Hepatocyte (in vitro differentiated cells): Measurements from ENCODE around the gene LMX1A. TPM values are rescaled to one million over a fixed set of nuclear protein-coding genes. Genes with fewer than 3 reads are reported as not detected.
A peak's percentile ranks its signal among the peaks of the same experiment; 100 is the strongest.

ENCODE experiments used
- DNase-seq: peaks from one replicate; pipeline ENCODE4 v3.0.0-alpha.2; 2016; ENCODE audit warnings: low spot score
- H2AFZ ChIP-seq: fragments of 200-600 bp; sonication (generic); 2 replicates; pipeline ENCODE4 v1.6.0; 2016; ENCODE audit warnings: antibody characterized with exemption, mild to moderate bottlenecking
- H3K27ac ChIP-seq: fragments of 200-600 bp; sonication (generic); 2 replicates; pipeline ENCODE4 v1.5.1; 2016; ENCODE audit warnings: mild to moderate bottlenecking
- H3K27me3 ChIP-seq: fragments of 200-600 bp; sonication (generic); 2 replicates; pipeline ENCODE4 v1.6.1; 2016
- H3K36me3 ChIP-seq: fragments of 200-600 bp; sonication (generic); replicated peaks from 2 replicates; pipeline ENCODE4 v1.5.1; 2016; ENCODE audit warnings: low read depth; ENCODE audit not compliant: insufficient read depth
- H3K4me1 ChIP-seq: fragments of 200-600 bp; sonication (generic); 2 replicates; pipeline ENCODE4 v1.5.1; 2016; ENCODE audit warnings: mild to moderate bottlenecking, moderate library complexity; ENCODE audit not compliant: insufficient read depth
- H3K4me2 ChIP-seq: fragments of 200-600 bp; sonication (generic); 2 replicates; pipeline ENCODE4 v1.6.0; 2016
- H3K4me3 ChIP-seq: fragments of 200-600 bp; sonication (generic); 2 replicates; pipeline ENCODE4 v1.5.1; 2016; ENCODE audit warnings: mild to moderate bottlenecking
- H3K79me2 ChIP-seq: fragments of 200-600 bp; sonication (generic); 2 replicates; pipeline ENCODE4 v1.6.0; 2017; ENCODE audit warnings: mild to moderate bottlenecking
- H3K9me2 ChIP-seq: fragments of 200-600 bp; sonication (generic); replicated peaks from 2 replicates; pipeline ENCODE4 v1.6.0; 2017; ENCODE audit warnings: mild to moderate bottlenecking; ENCODE audit not compliant: insufficient read depth
- H3K9me3 ChIP-seq: fragments of 200-600 bp; sonication (generic); 2 replicates; pipeline ENCODE4 v1.5.1; 2016; ENCODE audit warnings: low read depth, mild to moderate bottlenecking
- H4K20me1 ChIP-seq: fragments of 200-600 bp; sonication (generic); 2 replicates; pipeline ENCODE4 v1.6.0; 2016; ENCODE audit warnings: mild to moderate bottlenecking; ENCODE audit not compliant: insufficient read depth, poor library complexity, severe bottlenecking
- EZH2 ChIP-seq: fragments of 200-600 bp; sonication (generic); IDR thresholded peaks from 2 replicates; pipeline ENCODE4 v1.6.1; 2016; ENCODE audit warnings: antibody characterized with exemption, mild to moderate bottlenecking, borderline replicate concordance
- EZH2phosphoT487 ChIP-seq: fragments of 200-600 bp; sonication (generic); IDR thresholded peaks from one replicate; pipeline ENCODE4 v1.6.1; 2018; ENCODE audit warnings: antibody characterized with exemption, mild to moderate bottlenecking, low read depth, moderate library complexity; ENCODE audit not compliant: unreplicated experiment, severe bottlenecking
- WGBS: methylation state at CpG from one replicate; pipeline ENCODE4 v1.1.6; 2016; ENCODE audit warnings: low lambda C conversion rate; ENCODE audit errors: missing lambda C conversion rate; 5-methylcytosine and 5-hydroxymethylcytosine counted together
- polyA plus RNA-seq: library from polyadenylated mRNA; unstranded; fragments of >200 nt; fragmentation: Nextera tagmentation; extraction: Ambion mirVana; gene quantifications from 2 replicates; pipeline ENCODE4 v1.2.1, GENCODE V29; 2016
- total RNA-seq: library from RNA; depleted of rRNA; stranded (reverse); fragments of >200 nt; gene quantifications from 2 replicates; pipeline ENCODE4 v1.2.3, GENCODE V29; 2014
- TF ChIP-seq, protein P1 (sequence below): fragments of 200-600 bp; sonication (generic); IDR thresholded peaks from 2 replicates; pipeline ENCODE4 v1.5.1; 2016; ENCODE audit warnings: antibody characterized with exemption, mild to moderate bottlenecking; ENCODE audit not compliant: poor library complexity

The LMX1A gene
- total and polyA plus RNA-seq, 2 experiments from 2014 or later = not detected

DNA sequence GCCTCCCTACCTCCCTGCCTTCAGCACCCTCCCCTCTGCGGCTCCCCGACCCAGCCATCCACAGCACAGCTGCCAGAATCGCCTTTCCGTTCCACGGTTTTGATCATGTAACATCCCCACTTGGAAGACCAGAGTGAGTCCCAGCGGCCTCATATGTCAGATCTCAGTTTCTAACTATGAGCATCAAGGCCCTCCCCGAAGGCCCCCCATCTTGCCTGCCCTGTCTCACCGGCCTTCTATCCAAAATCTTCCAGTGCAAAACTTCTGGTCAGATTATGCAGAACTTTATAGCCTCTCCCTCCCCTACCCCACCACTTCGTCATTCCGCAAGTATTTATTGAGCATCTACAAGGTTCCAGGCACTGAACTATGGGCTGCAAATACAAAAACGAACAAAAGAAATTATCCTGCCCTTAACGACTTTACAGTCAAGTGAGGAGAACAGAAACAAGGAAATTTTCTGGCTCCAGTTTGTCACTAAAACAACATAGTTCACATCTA is 20.3 kb upstream of the LMX1A start:
- H3K4me2 ChIP-seq = peak overlapping the region; percentile 92
- H3K9me3 ChIP-seq = no peaks in the 10 kb centered on the region
- peak overlapping the region; percentile 40 for H3K4me3 ChIP-seq
- no peak for DNase-seq
- no peaks in the 10 kb centered on the region for H3K9me2 ChIP-seq
- H3K36me3 ChIP-seq = no peaks in the 10 kb centered on the region
- no peaks in the 10 kb centered on the region for H3K79me2 ChIP-seq
- peaks cover 26% of the 10 kb centered on the region for H3K4me1 ChIP-seq
- H2AFZ ChIP-seq = peak overlapping the region; percentile 75
- H4K20me1 ChIP-seq = no peaks in the 10 kb centered on the region
- 18% methylated on average over 12 of the region's 12 CpGs for WGBS
- peaks cover 8% of the 10 kb centered on the region for H3K27me3 ChIP-seq
- TF ChIP-seq, protein P1, sequence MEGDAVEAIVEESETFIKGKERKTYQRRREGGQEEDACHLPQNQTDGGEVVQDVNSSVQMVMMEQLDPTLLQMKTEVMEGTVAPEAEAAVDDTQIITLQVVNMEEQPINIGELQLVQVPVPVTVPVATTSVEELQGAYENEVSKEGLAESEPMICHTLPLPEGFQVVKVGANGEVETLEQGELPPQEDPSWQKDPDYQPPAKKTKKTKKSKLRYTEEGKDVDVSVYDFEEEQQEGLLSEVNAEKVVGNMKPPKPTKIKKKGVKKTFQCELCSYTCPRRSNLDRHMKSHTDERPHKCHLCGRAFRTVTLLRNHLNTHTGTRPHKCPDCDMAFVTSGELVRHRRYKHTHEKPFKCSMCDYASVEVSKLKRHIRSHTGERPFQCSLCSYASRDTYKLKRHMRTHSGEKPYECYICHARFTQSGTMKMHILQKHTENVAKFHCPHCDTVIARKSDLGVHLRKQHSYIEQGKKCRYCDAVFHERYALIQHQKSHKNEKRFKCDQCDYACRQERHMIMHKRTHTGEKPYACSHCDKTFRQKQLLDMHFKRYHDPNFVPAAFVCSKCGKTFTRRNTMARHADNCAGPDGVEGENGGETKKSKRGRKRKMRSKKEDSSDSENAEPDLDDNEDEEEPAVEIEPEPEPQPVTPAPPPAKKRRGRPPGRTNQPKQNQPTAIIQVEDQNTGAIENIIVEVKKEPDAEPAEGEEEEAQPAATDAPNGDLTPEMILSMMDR = no peak
- TF ChIP-seq EZH2phosphoT487 (no peak), EZH2 (no peak)
- H3K27ac ChIP-seq = peak overlapping the region; percentile 87

DNA sequence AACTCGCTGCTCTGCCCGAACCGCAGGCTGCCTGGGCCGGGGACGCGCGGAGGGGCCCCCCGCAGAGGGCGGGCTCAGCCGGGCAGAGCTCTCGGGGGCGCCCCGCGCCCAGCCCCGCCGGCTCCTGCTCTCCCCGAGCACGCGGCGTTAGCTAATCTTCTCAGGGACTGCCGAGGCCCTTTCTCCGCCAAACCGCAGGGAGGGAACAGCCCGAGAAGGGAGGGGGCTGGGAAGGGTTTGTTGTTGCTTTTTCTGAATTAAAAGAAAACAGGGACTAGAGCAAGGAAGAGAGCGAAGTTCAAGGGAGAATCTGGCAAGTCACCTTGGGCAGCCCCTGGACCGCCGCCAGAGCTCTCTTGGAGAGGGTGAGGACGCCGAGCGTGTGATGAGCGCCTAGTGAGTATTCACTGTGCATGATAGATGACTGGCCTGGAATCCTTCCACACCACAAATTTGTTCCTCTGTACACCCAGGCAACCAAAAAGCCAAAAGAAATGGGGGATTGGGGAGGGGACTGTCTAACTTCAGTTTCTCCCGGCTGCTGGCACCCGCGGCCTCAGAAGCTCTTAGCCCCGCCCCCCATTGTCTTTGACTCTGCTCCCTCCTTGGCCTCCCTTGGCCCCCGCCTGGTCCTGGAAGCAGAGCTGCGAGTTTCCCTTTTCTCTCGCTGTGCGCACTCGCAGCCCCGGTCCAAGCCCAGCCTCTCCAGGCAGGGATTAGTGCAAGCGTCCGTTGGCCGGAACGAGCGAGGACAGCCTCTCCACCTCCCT is 19.7 kb upstream of the LMX1A start:
- peaks cover 8% of the 10 kb centered on the region for H3K27me3 ChIP-seq
- no peak for TF ChIP-seq EZH2
- TF ChIP-seq, protein P1 = no peak
- TF ChIP-seq EZH2phosphoT487 = no peak
- no peaks in the 10 kb centered on the region for H3K9me2 ChIP-seq
- H3K4me3 ChIP-seq = peak overlapping the region; percentile 40
- H3K27ac ChIP-seq = peak overlapping the region; percentile 87
- H4K20me1 ChIP-seq = no peaks in the 10 kb centered on the region
- H2AFZ ChIP-seq = peak overlapping the region; percentile 75
- no peaks in the 10 kb centered on the region for H3K79me2 ChIP-seq
- peaks cover 26% of the 10 kb centered on the region for H3K4me1 ChIP-seq
- H3K9me3 ChIP-seq = no peaks in the 10 kb centered on the region
- H3K4me2 ChIP-seq = peak overlapping the region; percentile 92
- no peaks in the 10 kb centered on the region for H3K36me3 ChIP-seq
- peak; percentile 87 for DNase-seq
- 2% methylated on average over 35 of the region's 46 CpGs for WGBS

DNA sequence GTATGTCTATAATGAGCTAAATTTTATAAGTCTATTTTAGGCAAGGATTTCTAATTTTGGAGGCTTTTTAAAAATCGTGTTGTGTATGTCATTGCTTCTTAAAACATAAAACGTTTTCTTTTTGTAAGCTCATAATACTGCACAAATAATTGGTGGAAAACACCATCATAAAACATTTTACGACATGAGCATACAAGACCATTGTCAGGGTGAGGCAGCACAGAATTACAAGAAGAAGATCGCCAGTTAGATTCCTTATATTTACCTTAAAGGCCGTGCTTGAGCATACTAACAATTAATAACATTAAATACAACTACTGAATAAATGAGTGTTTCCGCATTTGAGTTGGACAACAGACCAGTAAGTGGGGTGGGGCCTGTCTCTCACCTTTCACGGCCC is 19.1 kb upstream of the LMX1A start:
- TF ChIP-seq EZH2 (no peak), EZH2phosphoT487 (no peak)
- TF ChIP-seq, protein P1 = no peak
- no peaks in the 10 kb centered on the region for H3K36me3 ChIP-seq
- H2AFZ ChIP-seq = peak overlapping the region; percentile 75
- peaks cover 26% of the 10 kb centered on the region for H3K4me1 ChIP-seq
- peak overlapping the region; percentile 92 for H3K4me2 ChIP-seq
- H3K4me3 ChIP-seq = peak overlapping the region; percentile 40
- H4K20me1 ChIP-seq = no peaks in the 10 kb centered on the region
- WGBS = 24% methylated on average over 7 of the region's 7 CpGs
- H3K27me3 ChIP-seq = peaks cover 8% of the 10 kb centered on the region
- H3K27ac ChIP-seq = peak overlapping the region; percentile 87
- H3K79me2 ChIP-seq = no peaks in the 10 kb centered on the region
- H3K9me2 ChIP-seq = no peaks in the 10 kb centered on the region
- H3K9me3 ChIP-seq = no peaks in the 10 kb centered on the region
- DNase-seq = no peak
